Stimulated activated naive CD8-positive, alpha-beta T cell treated with anti-CD3 and anti-CD28 coated beads, Interleukin-15, Interleukin-2, amounts not matched to agents 100 U/mL and 50 U/mL, for 24 hours (primary cell): ENCODE results near the gene FNDC1.
A peak's percentile ranks its signal among the peaks of the same experiment; 100 is the strongest.

Experiments
- ATAC-seq: fragments of 150-1000 bp; cut with Tn5 transposase; one replicate; pipeline ENCODE4 v1.10.0; 2021
- DNase-seq: peaks from one replicate; pipeline ENCODE4 v3.0.0; 2021

Gene FNDC1

GRCh38 chr6:159212028-159212427 lies 42.8 kb downstream of the FNDC1 start:
- DNase-seq: no peak
- no peak for ATAC-seq

- no peak for DNase-seq
- no peak for ATAC-seq
Observed at GRCh38 chr6:159212525-159213280, 43.5 kb downstream of the FNDC1 start.

- ATAC-seq (no peak), DNase-seq (no peak)
Observed at GRCh38 chr6:159213405-159213804, 44.2 kb downstream of the FNDC1 start.

GRCh38 chr6:159214281-159214680 lies 45.1 kb downstream of the FNDC1 start:
- ATAC-seq: no peak
- no peak for DNase-seq

- peak; percentile 24 for DNase-seq
- ATAC-seq: peak; percentile 49
Observed at GRCh38 chr6:159217595-159218275, 48.5 kb downstream of the FNDC1 start.

- DNase-seq: no peak
- no peak for ATAC-seq
Observed at GRCh38 chr6:159220093-159220492, 50.9 kb downstream of the FNDC1 start.

GRCh38 chr6:159221486-159222170 lies 52.4 kb downstream of the FNDC1 start:
- no peak for DNase-seq
- no peak for ATAC-seq

- DNase-seq: no peak
Observed at GRCh38 chr6:159224452-159224851, 55.3 kb downstream of the FNDC1 start.

GRCh38 chr6:159229651-159230051 lies 60.5 kb downstream of the FNDC1 start:
- DNase-seq: no peak
- ATAC-seq: no peak

More at GRCh38 chr6:159224452-159224851, 55.3 kb downstream of the FNDC1 start:
- no peak for ATAC-seq

- ATAC-seq (no peak), DNase-seq (no peak)
Observed at GRCh38 chr6:159232106-159232645, 63.0 kb downstream of the FNDC1 start.

GRCh38 chr6:159232751-159233150 lies 63.6 kb downstream of the FNDC1 start:
- no peak for DNase-seq

GRCh38 chr6:159233365-159234101 lies 64.3 kb downstream of the FNDC1 start:
- no peak for ATAC-seq
- DNase-seq: no peak

More at GRCh38 chr6:159232751-159233150, 63.6 kb downstream of the FNDC1 start:
- ATAC-seq: no peak

GRCh38 chr6:159234102-159234553 lies 64.9 kb downstream of the FNDC1 start:
- DNase-seq: no peak
- no peak for ATAC-seq

GRCh38 chr6:159238920-159239558 lies 69.8 kb downstream of the FNDC1 start:
- ATAC-seq (no peak), DNase-seq (no peak)

GRCh38 chr6:159249128-159249527 lies 79.9 kb downstream of the FNDC1 start:
- no peak for DNase-seq
- ATAC-seq: no peak

- DNase-seq (no peak), ATAC-seq (no peak)
Observed at GRCh38 chr6:159249752-159250151, 80.6 kb downstream of the FNDC1 start.

- DNase-seq: no peak
- no peak for ATAC-seq
Observed at GRCh38 chr6:159250633-159251032, 81.4 kb downstream of the FNDC1 start.

GRCh38 chr6:159252955-159253508 lies 83.8 kb downstream of the FNDC1 start:
- no peak for ATAC-seq
- no peak for DNase-seq

GRCh38 chr6:159254186-159254585 lies 85.0 kb downstream of the FNDC1 start:
- peak; percentile 14 for ATAC-seq
- no peak for DNase-seq

- no peak for ATAC-seq
- DNase-seq: no peak
Observed at GRCh38 chr6:159255434-159255951, 86.3 kb downstream of the FNDC1 start.

GRCh38 chr6:159256128-159256527 lies 86.9 kb downstream of the FNDC1 start:
- ATAC-seq: no peak
- no peak for DNase-seq
